PC-9 (cell line): ENCODE data around the gene JOSD1. TPM values are rescaled to one million over a fixed set of nuclear protein-coding genes. Genes with fewer than 3 reads are reported as not detected.
A peak's percentile ranks its signal among the peaks of the same experiment; 100 is the strongest.

ENCODE experiments used
- BruUV-seq: library from RNA; stranded (reverse); fragments of 400-500 nt; replicated peaks from 2 replicates; lab custom pipeline; 2021; lab: Mats Ljungman, UMichigan
- CTCF ChIA-PET: fragments of 300-600 bp; sonication (Branson Sonifier 250); formaldehyde crosslinking; loops from one replicate; lab custom pipeline; 2022; ENCODE audit warnings: antibody characterized with exemption; lab: Charles Lee
- POLR2A ChIA-PET: fragments of 300-600 bp; sonication (Branson Sonifier 250); formaldehyde crosslinking; loops from one replicate; lab custom pipeline; 2022; ENCODE audit warnings: antibody characterized with exemption; ENCODE audit not compliant: unreplicated experiment; lab: Charles Lee
- DNase-seq, 2 experiments: peaks; one replicate each; pipeline versions ENCODE4 v3.0.0 to v3.0.0-alpha.2; 2015 to 2022; ENCODE audit warnings: mixed read lengths in 1 of 2
- H2AFZ ChIP-seq: fragments of 200-600 bp; sonication (generic); 2 replicates; pipeline ENCODE4 v1.8.1; 2017; ENCODE audit warnings: antibody characterized with exemption
- H3F3A ChIP-seq: fragments of 200-600 bp; sonication (generic); 2 replicates; pipeline ENCODE4 v1.8.1; 2017; ENCODE audit warnings: antibody characterized with exemption, mild to moderate bottlenecking, low read depth; ENCODE audit not compliant: insufficient read depth
- H3K27ac ChIP-seq: fragments of 200-600 bp; sonication (generic); 2 replicates; pipeline ENCODE4 v1.6.1; 2016; ENCODE audit warnings: mixed run types
- H3K27me3 ChIP-seq: fragments of 200-600 bp; sonication (generic); 2 replicates; pipeline ENCODE4 v1.6.1; 2016; ENCODE audit warnings: low read depth, mixed run types; ENCODE audit not compliant: insufficient read depth
- H3K36me3 ChIP-seq: fragments of 200-600 bp; sonication (generic); 2 replicates; pipeline ENCODE4 v1.6.1; 2016; ENCODE audit warnings: low read depth, mixed run types
- H3K4me1 ChIP-seq: fragments of 200-600 bp; sonication (generic); replicated peaks from 2 replicates; pipeline ENCODE4 v1.6.1; 2016; ENCODE audit warnings: mixed run types; ENCODE audit not compliant: insufficient read depth
- H3K4me2 ChIP-seq: fragments of 200-600 bp; sonication (generic); 2 replicates; pipeline ENCODE4 v1.6.1; 2017; ENCODE audit warnings: mixed run types
- H3K4me3 ChIP-seq: fragments of 200-600 bp; sonication (generic); 2 replicates; pipeline ENCODE4 v1.6.1; 2016; ENCODE audit warnings: mixed run types
- H3K79me2 ChIP-seq: fragments of 200-600 bp; sonication (generic); 2 replicates; pipeline ENCODE4 v1.6.1; 2017; ENCODE audit warnings: low read depth, mixed run types
- H3K9me2 ChIP-seq: fragments of 200-600 bp; sonication (generic); 2 replicates; pipeline ENCODE4 v1.8.1; 2017; ENCODE audit warnings: mild to moderate bottlenecking; ENCODE audit not compliant: insufficient read depth
- H3K9me3 ChIP-seq: fragments of 200-600 bp; sonication (generic); 2 replicates; pipeline ENCODE4 v1.8.1; 2016; ENCODE audit warnings: low read depth; ENCODE audit not compliant: insufficient read depth
- H4K20me1 ChIP-seq: fragments of 200-600 bp; sonication (generic); 2 replicates; pipeline ENCODE4 v1.8.1; 2017; ENCODE audit not compliant: insufficient read depth
- CTCF ChIP-seq: fragments of 200-600 bp; sonication (generic); conservative IDR thresholded peaks from 2 replicates; pipeline ENCODE4 v1.6.1; 2017; ENCODE audit warnings: mixed run types, antibody characterized with exemption, mild to moderate bottlenecking, moderate library complexity
- EZH2 ChIP-seq: fragments of 200-600 bp; sonication (generic); IDR thresholded peaks from 2 replicates; pipeline ENCODE4 v1.8.0; 2017; ENCODE audit warnings: antibody characterized with exemption, low read depth
- intact Hi-C: fragments of 100-400 bp; cut with micrococcal nuclease; formaldehyde crosslinking; loops from one replicate; pipeline ENCODE4 v1.10.0; 2022; ENCODE audit not compliant: unreplicated experiment
- total RNA-seq: library from RNA; stranded (reverse); gene quantifications from 2 replicates; pipeline ENCODE4 v1.2.3, GENCODE V29; 2021

Gene JOSD1
- total RNA-seq, 1 experiment from 2014 or later, result 102 TPM

- Histone ChIP-seq H2AFZ (no peak overlapping the region), H4K20me1 (peaks cover 28% of the 10 kb centered on the region), H3K9me3 (no peaks in the 10 kb centered on the region), H3K79me2 (no peaks in the 10 kb centered on the region), H3K27ac (peak overlapping the region; percentile 33; the same call in 1 of the 2 replicates), H3F3A (peaks cover 49% of the 10 kb centered on the region), H3K27me3 (no peaks in the 10 kb centered on the region), H3K4me3 (no peak overlapping the region), H3K4me1 (peaks cover 7% of the 10 kb centered on the region; the same call in 1 of the 2 replicates), H3K36me3 (peaks cover 42% of the 10 kb centered on the region), H3K9me2 (no peaks in the 10 kb centered on the region), H3K4me2 (no peak overlapping the region)
- TF ChIP-seq EZH2 (no peak), CTCF (no peak)
- ChIA-PET POLR2A (interaction anchor here (0.6 to 1.1 kb wide), 3 partner anchors 30 to 401 kb away, joined by 4 to 14 read pairs (median 4); no protein-coding TSS in a partner anchor), CTCF (interaction anchor here (0.6 to 2.3 kb wide), 3 partner anchors 9 to 60 kb away, joined by 3 to 10 read pairs (median 5); no protein-coding TSS in a partner anchor)
- DNase-seq, result no peak
- no TSS peak for BruUV-seq
- intact Hi-C loops, result no loop called here
Measured at GRCh38 chr22:38733724-38734381, 33.1 kb upstream of the JOSD1 start.

GRCh38 chr22:38733329-38733723 lies 32.6 kb upstream of the JOSD1 start:
- Histone ChIP-seq H3K4me2 (no peak overlapping the region), H3K9me2 (no peaks in the 10 kb centered on the region), H3K9me3 (no peaks in the 10 kb centered on the region), H3K4me3 (no peak overlapping the region), H2AFZ (no peak overlapping the region), H4K20me1 (peaks cover 28% of the 10 kb centered on the region), H3F3A (peaks cover 53% of the 10 kb centered on the region), H3K27me3 (no peaks in the 10 kb centered on the region), H3K79me2 (no peaks in the 10 kb centered on the region), H3K36me3 (peaks cover 43% of the 10 kb centered on the region), H3K27ac (0 out of 2 replicates have a peak overlapping the region, but pooled peaks have one; percentile 33), H3K4me1 (peaks cover 7% of the 10 kb centered on the region; the same call in 1 of the 2 replicates)
- ChIA-PET POLR2A (interaction anchor here (0.6 to 1.1 kb wide), 2 partner anchors 23 to 35 kb away, joined by 3 to 4 read pairs; no protein-coding TSS in a partner anchor), CTCF (interaction anchor here (1.2 to 2.3 kb wide), 2 partner anchors 8 to 33 kb away, joined by 3 to 10 read pairs; no protein-coding TSS in a partner anchor)
- intact Hi-C loops, result no loop called here
- TF ChIP-seq CTCF, result peak; percentile 94
- TF ChIP-seq EZH2, result no peak
- peak in 1 of 2 experiments; percentile 52 for DNase-seq
- no TSS peak for BruUV-seq

- H2AFZ ChIP-seq, result no peak overlapping the region
- ChIA-PET CTCF (interaction anchor here (2.3 kb wide), 1 partner anchor 34 kb away, joined by 10 read pairs; no protein-coding TSS in a partner anchor), POLR2A (interaction anchor here (1.1 kb wide), 1 partner anchor 36 kb away, joined by 4 read pairs; no protein-coding TSS in a partner anchor)
- no peak overlapping the region for H3K27ac ChIP-seq
- TSS peak; percentile 1 for BruUV-seq
- peaks cover 46% of the 10 kb centered on the region for H3K36me3 ChIP-seq
- DNase-seq, result no peak
- H3K9me2 ChIP-seq, result no peaks in the 10 kb centered on the region
- H3K27me3 ChIP-seq, result no peaks in the 10 kb centered on the region
- H3K4me1 ChIP-seq, result peaks cover 7% of the 10 kb centered on the region; the same call in 1 of the 2 replicates
- H4K20me1 ChIP-seq, result peaks cover 31% of the 10 kb centered on the region
- peaks cover 53% of the 10 kb centered on the region for H3F3A ChIP-seq
- TF ChIP-seq EZH2 (no peak), CTCF (no peak)
- H3K9me3 ChIP-seq, result no peaks in the 10 kb centered on the region
- no peak overlapping the region for H3K4me3 ChIP-seq
- H3K4me2 ChIP-seq, result no peak overlapping the region
- intact Hi-C loops, result no loop called here
- no peaks in the 10 kb centered on the region for H3K79me2 ChIP-seq
Measured at GRCh38 chr22:38732251-38732815, 31.6 kb upstream of the JOSD1 start.
